ENCODE measurements around the gene SYNDIG1L.
A peak's percentile ranks its signal among the peaks of the same experiment; 100 is the strongest.

The SYNDIG1L gene

GRCh38 chr14:74426202-74426582 is at the start of gene SYNDIG1L:
Gene SYNDIG1L, minus strand, starts transcription at chr14:74426210. Its CDS starts 16,466 bp downstream, at chr14:74409744.
- no peaks in the 10 kb centered on the region for H3K36me3 Mint-ChIP-seq
- no peak for ATAC-seq (ENCODE audit: low read depth)
- no peak within 1 kb of the TSS for H3K27ac Mint-ChIP-seq
- DNase-seq (ENCODE audit: low spot score in 2 of 2) = no peak
- H3K27me3 Mint-ChIP-seq = peaks cover 22% of the 10 kb centered on the region
- H3K4me3 Mint-ChIP-seq = no peak within 1 kb of the TSS
- H3K9me3 Mint-ChIP-seq = peaks cover 4% of the 10 kb centered on the region
- H3K4me1 Mint-ChIP-seq = no peaks in the 10 kb centered on the region

- Mint-ChIP-seq H3K4me1 (peaks cover 6% of the 10 kb centered on the region), H3K9me3 (peaks cover 3% of the 10 kb centered on the region), H3K36me3 (peaks cover 31% of the 10 kb centered on the region), H3K27ac (no peak overlapping the region), H3K4me3 (no peak overlapping the region), H3K27me3 (no peaks in the 10 kb centered on the region)
- DNase-seq (ENCODE audit: low spot score in 2 of 2) = no peak
- ATAC-seq (ENCODE audit: low read depth) = no peak
These were observed 49.7 kb upstream of the SYNDIG1L start for GRCh38 chr14:74475678-74476077.

- peaks cover 27% of the 10 kb centered on the region for H3K36me3 Mint-ChIP-seq
- H3K9me3 Mint-ChIP-seq = peaks cover 3% of the 10 kb centered on the region
These were observed 48.4 kb upstream of the SYNDIG1L start for GRCh38 chr14:74474376-74474775.

GRCh38 chr14:74472601-74473000 is 46.6 kb upstream of the SYNDIG1L start:
- peaks cover 3% of the 10 kb centered on the region for H3K9me3 Mint-ChIP-seq
- peaks cover 6% of the 10 kb centered on the region for H3K4me1 Mint-ChIP-seq
- no peak for DNase-seq (ENCODE audit: low spot score in 2 of 2)
- H3K27ac Mint-ChIP-seq = no peak overlapping the region
- no peak for ATAC-seq (ENCODE audit: low read depth)
- no peak overlapping the region for H3K4me3 Mint-ChIP-seq
- H3K27me3 Mint-ChIP-seq = no peaks in the 10 kb centered on the region
- H3K36me3 Mint-ChIP-seq = peaks cover 28% of the 10 kb centered on the region

More at GRCh38 chr14:74474376-74474775, 48.4 kb upstream of the SYNDIG1L start:
- no peak for ATAC-seq (ENCODE audit: low read depth)
- H3K4me1 Mint-ChIP-seq = peaks cover 6% of the 10 kb centered on the region
- no peak overlapping the region for H3K4me3 Mint-ChIP-seq
- DNase-seq (ENCODE audit: low spot score in 2 of 2) = no peak
- no peaks in the 10 kb centered on the region for H3K27me3 Mint-ChIP-seq
- H3K27ac Mint-ChIP-seq = no peak overlapping the region

- Mint-ChIP-seq H3K9me3 (peaks cover 3% of the 10 kb centered on the region), H3K27ac (no peak overlapping the region), H3K27me3 (no peaks in the 10 kb centered on the region), H3K4me1 (peaks cover 6% of the 10 kb centered on the region), H3K4me3 (no peak overlapping the region), H3K36me3 (peaks cover 19% of the 10 kb centered on the region)
- no peak for DNase-seq (ENCODE audit: low spot score in 2 of 2)
- no peak for ATAC-seq (ENCODE audit: low read depth)
These were observed 43.8 kb upstream of the SYNDIG1L start for GRCh38 chr14:74469548-74470518.

- Mint-ChIP-seq H3K36me3 (peaks cover 9% of the 10 kb centered on the region), H3K27me3 (no peaks in the 10 kb centered on the region), H3K4me1 (peaks cover 5% of the 10 kb centered on the region), H3K27ac (no peak overlapping the region), H3K9me3 (peaks cover 3% of the 10 kb centered on the region), H3K4me3 (no peak overlapping the region)
- no peak for DNase-seq (ENCODE audit: low spot score in 2 of 2)
- no peak for ATAC-seq (ENCODE audit: low read depth)
These were observed 42.5 kb upstream of the SYNDIG1L start for GRCh38 chr14:74468513-74468912.

GRCh38 chr14:74465335-74465734 is 39.3 kb upstream of the SYNDIG1L start:
- Mint-ChIP-seq H3K36me3 (peaks cover 3% of the 10 kb centered on the region), H3K4me3 (no peak overlapping the region), H3K4me1 (no peaks in the 10 kb centered on the region), H3K27me3 (peaks cover 4% of the 10 kb centered on the region), H3K9me3 (no peaks in the 10 kb centered on the region), H3K27ac (no peak overlapping the region)
- ATAC-seq (ENCODE audit: low read depth) (no peak), DNase-seq (ENCODE audit: low spot score in 2 of 2) (no peak)

- Mint-ChIP-seq H3K27ac (no peak overlapping the region), H3K4me1 (no peaks in the 10 kb centered on the region), H3K4me3 (no peak overlapping the region), H3K36me3 (peaks cover 3% of the 10 kb centered on the region), H3K9me3 (no peaks in the 10 kb centered on the region), H3K27me3 (peaks cover 7% of the 10 kb centered on the region)
- ATAC-seq (ENCODE audit: low read depth) (no peak), DNase-seq (ENCODE audit: low spot score in 2 of 2) (no peak)
These were observed 38.8 kb upstream of the SYNDIG1L start for GRCh38 chr14:74464785-74465184.

GRCh38 chr14:74463697-74464096 is 37.7 kb upstream of the SYNDIG1L start:
- Mint-ChIP-seq H3K27ac (no peak overlapping the region), H3K4me3 (no peak overlapping the region), H3K4me1 (no peaks in the 10 kb centered on the region), H3K9me3 (no peaks in the 10 kb centered on the region), H3K27me3 (peaks cover 7% of the 10 kb centered on the region), H3K36me3 (peaks cover under 1% of the 10 kb centered on the region)
- DNase-seq (ENCODE audit: low spot score in 2 of 2) (no peak), ATAC-seq (ENCODE audit: low read depth) (no peak)

GRCh38 chr14:74462993-74463392 is 37.0 kb upstream of the SYNDIG1L start:
- no peaks in the 10 kb centered on the region for H3K36me3 Mint-ChIP-seq
- H3K27me3 Mint-ChIP-seq = peaks cover 7% of the 10 kb centered on the region

GRCh38 chr14:74459976-74460375 is 34.0 kb upstream of the SYNDIG1L start:
- Mint-ChIP-seq H3K4me1 (no peaks in the 10 kb centered on the region), H3K27ac (no peak overlapping the region), H3K4me3 (no peak overlapping the region), H3K36me3 (no peaks in the 10 kb centered on the region), H3K9me3 (no peaks in the 10 kb centered on the region), H3K27me3 (peaks cover 11% of the 10 kb centered on the region)
- no peak for DNase-seq (ENCODE audit: low spot score in 2 of 2)
- no peak for ATAC-seq (ENCODE audit: low read depth)

More at GRCh38 chr14:74462993-74463392, 37.0 kb upstream of the SYNDIG1L start:
- no peak for ATAC-seq (ENCODE audit: low read depth)
- Mint-ChIP-seq H3K4me1 (no peaks in the 10 kb centered on the region), H3K4me3 (no peak overlapping the region), H3K9me3 (no peaks in the 10 kb centered on the region), H3K27ac (no peak overlapping the region)
- no peak for DNase-seq (ENCODE audit: low spot score in 2 of 2)

- DNase-seq (ENCODE audit: low spot score in 2 of 2) (peak in 1 of 2 donors; percentile 8), ATAC-seq (ENCODE audit: low read depth) (peak; percentile 57)
- H3K27me3 Mint-ChIP-seq = peaks cover 11% of the 10 kb centered on the region
- H3K36me3 Mint-ChIP-seq = no peaks in the 10 kb centered on the region
- peaks cover 1% of the 10 kb centered on the region for H3K9me3 Mint-ChIP-seq
- H3K4me1 Mint-ChIP-seq = no peaks in the 10 kb centered on the region
- H3K4me3 Mint-ChIP-seq = no peak overlapping the region
- H3K27ac Mint-ChIP-seq = no peak overlapping the region
These were observed 33.4 kb upstream of the SYNDIG1L start for GRCh38 chr14:74459289-74459946.

- no peak for DNase-seq (ENCODE audit: low spot score in 2 of 2)
- Mint-ChIP-seq H3K36me3 (peaks cover 2% of the 10 kb centered on the region), H3K27me3 (peaks cover 11% of the 10 kb centered on the region), H3K4me1 (no peaks in the 10 kb centered on the region), H3K9me3 (peaks cover 4% of the 10 kb centered on the region), H3K4me3 (no peak overlapping the region), H3K27ac (no peak overlapping the region)
- ATAC-seq (ENCODE audit: low read depth) = no peak
These were observed 31.5 kb upstream of the SYNDIG1L start for GRCh38 chr14:74457565-74457895.
